Activated T-cell treated with anti-CD3 and anti-CD28 coated beads for 48 hours (primary cell): Measurements from ENCODE around the gene ACRV1.
A peak's percentile ranks its signal among the peaks of the same experiment; 100 is the strongest.

Experiments used
- DNase-seq: peaks from one replicate; pipeline ENCODE4 v3.0.0-alpha.2; 2020; ENCODE audit warnings: low read depth

Gene ACRV1

DNA sequence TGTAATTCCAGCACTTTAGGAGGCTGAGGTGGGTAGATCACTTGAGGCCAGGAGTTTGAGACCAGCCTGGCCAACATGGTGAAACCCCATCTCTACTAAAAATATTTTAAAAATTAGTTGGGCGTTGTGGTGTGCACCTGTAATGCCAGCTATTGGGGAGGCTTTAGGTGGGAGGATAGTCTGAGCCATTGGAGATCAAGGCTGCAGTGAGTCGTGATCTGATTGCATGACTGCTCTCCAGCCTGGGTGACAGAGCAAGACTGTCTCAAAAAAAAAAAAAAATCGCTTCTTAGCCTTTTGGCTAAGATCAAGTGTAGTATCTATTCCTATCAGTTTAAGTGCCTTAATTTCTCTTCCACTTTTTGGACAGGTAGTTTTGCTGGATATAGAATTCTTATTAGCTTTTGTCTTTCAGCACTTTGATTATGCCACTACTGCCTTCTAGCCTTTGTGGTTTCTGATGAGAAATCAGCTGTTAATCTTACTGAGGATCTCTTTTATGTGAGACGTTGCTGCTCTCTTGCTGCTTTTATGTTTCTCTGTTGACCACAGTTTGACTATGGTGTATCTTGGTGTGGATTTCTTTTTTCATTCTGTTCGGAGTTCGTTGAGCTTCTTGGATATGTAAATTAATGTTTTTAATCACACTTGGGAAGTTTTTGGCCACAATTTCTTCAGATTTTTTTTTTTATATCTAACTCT is 31.0 kb downstream of the ACRV1 start:
- DNase-seq, result no peak

- no peak for DNase-seq
These were observed 34.8 kb downstream of the ACRV1 start for GRCh38 chr11:125645871-125646270.

GRCh38 chr11:125638315-125638714 is 42.3 kb downstream of the ACRV1 start:
- no peak for DNase-seq

GRCh38 chr11:125637840-125638239 is 42.8 kb downstream of the ACRV1 start:
- DNase-seq, result no peak

DNA sequence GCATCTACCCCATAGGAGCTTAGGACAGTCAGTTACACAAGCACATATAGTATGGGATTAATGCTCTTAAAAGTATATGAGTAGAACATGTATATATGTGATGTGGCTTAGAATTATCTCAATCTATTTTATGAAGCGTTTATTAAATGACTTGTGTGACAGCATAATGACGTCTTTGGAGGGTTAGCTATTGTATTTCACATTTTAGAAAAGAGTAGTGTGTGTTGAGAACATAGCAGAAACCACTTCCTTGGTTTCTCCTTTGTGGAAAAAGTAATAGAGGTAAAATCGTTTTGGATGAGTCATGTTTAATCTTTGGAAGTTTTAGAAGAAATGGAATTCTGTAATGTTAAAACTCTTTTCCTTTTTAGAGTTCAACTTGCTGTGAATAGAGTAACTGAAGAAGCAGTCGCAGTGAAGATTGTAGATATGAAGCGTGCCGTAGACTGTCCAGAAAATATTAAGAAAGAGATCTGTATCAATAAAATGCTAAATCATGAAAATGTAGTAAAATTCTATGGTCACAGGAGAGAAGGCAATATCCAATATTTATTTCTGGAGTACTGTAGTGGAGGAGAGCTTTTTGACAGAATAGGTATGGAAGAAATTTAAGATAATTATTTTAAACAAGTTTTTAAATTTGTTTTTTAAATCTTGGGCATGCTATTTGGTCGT is 53.3 kb downstream of the ACRV1 start:
- no peak for DNase-seq

DNA sequence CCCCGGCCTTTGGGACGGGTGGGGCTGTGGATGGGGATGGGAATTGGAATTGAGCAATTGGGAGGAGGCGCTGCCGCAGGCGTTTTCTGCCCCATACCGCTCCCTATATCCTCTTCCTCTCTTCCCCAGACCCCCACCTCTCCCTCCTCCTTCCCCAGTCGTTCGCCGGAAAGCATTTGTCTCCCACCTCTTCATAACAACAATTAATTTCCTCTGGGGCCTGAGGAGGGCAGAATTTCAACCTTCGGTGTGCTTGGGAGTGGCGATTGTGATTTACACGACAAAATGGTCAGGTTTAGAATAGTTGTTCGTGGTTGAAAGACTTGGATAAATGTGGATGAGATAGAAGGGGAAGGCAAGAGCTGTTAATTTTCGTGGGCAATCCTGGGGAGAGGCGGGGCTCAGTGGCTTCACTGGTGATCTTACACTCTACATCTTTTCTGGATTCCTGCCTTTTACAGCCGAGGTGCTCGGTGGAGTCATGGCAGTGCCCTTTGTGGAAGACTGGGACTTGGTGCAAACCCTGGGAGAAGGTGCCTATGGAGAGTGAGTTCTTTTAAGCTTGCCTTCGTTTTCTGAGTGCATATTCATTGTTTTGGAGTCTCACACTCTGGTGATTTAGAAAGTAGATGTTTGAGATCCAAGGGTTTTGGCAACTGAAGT is 54.2 kb downstream of the ACRV1 start:
- DNase-seq, result no peak

DNA sequence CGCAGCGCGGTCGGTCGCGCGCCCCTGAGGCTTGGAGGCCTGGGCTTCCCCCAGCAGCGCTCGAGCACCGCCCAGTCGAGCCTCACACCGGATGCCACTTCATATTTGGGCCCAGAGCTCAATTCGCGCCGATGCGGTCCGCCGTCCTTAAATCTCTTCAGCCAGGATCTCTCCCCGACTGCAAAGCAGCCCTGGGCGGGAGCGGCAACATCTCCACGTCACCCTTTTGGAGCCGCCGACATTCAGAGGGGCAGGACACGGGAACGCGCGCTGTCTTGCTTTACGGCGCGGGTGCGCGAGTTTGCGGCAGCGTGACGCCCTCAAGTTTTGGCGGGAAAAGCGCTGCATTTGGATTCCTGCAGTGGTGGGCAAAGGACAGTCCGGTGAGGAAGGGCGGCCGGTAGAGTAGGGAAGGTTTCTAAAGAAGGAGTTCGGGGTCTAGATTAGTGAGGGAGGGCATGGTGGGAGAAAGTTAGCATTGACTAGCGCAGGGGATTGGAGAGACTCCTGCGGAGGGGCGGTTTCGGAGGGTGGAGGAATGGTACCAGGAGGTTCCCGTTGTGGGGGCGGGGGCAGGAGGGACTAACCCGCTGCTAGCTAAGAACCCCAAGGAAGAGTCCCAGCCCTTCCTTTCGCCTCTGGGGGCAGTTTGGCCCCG is 54.9 kb downstream of the ACRV1 start:
- peak; percentile 86 for DNase-seq

- DNase-seq, result no peak
These were observed 55.4 kb downstream of the ACRV1 start for GRCh38 chr11:125625225-125625629.

DNA sequence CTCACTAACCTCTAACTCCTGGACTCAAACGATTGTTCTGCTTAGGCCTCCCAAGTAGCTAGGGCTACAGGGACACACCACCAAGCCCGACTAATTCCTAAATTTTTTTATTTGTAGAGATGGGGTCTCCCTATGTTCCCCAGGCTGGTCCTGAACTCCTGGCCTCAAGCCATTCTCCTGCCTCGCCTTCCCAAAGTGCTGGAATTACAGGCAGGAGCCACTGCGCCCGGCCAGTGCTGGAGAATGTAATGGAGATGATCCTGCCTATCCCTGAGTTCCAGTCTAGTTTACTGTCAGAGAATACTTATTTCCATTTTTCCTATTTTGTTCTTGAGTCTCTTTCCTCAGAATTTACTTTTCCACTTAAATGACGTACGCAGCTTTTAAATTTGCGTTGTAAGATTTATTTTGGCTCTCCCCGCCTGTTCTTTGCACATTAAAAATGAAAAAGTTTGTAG is 55.9 kb downstream of the ACRV1 start, which contains the start of gene CHEK1:
CHEK1 (plus strand) TSS at position 408 of the 458 bp plus-strand sequence. CDS start 1,606 bp downstream, outside the sequence.
- DNase-seq, result no peak

GRCh38 chr11:125623064-125623463 is 57.6 kb downstream of the ACRV1 start:
- no peak for DNase-seq

DNA sequence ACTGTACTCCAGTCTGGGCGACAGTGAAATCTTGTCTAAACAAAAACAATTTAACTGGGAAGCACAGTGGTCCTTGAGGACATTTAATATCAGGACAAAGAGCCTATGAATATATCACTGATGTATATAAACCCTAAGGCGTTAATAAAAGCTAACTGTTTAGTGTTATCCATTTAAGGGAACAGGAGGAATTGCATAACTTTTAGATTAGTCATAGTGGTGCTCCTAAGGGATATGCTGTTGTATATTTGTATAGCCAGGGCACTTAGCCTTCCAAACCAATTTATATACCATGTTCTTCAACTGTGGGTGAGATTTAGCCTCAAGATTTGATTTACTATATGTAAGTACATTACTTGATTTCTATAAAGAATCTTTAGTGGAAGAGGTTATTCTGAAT is 58.7 kb downstream of the ACRV1 start:
- DNase-seq, result no peak
